H1 (cell line): Measurements from ENCODE around the gene PLBD1. TPM values are rescaled to one million over a fixed set of nuclear protein-coding genes. Genes with fewer than 3 reads are reported as not detected.

Experiments used
- CTCF ChIA-PET: fragments of 300-600 bp; sonication (Branson Sonifier 250); formaldehyde crosslinking; loops from one replicate; lab custom pipeline; 2021; ENCODE audit not compliant: partially characterized antibody; lab: Charles Lee
- POLR2A ChIA-PET: fragments of 300-600 bp; sonication (Branson Sonifier 250); formaldehyde crosslinking; loops from one replicate; lab custom pipeline; 2021; ENCODE audit warnings: inconsistent platforms; ENCODE audit not compliant: partially characterized antibody; lab: Charles Lee
- DNase-seq, 2 experiments: peaks; one replicate each; pipeline versions ENCODE4 v3.0.0 to v3.0.0-alpha.2; 2010 to 2022; ENCODE audit warnings: low spot score in 2 of 2, low read depth in 1 of 2, mixed read lengths in 1 of 2
- FAIRE-seq: peaks from 2 replicates; lab custom pipeline; 2011; peaks lifted over from hg19 to GRCh38; lab: Jason Lieb, UNC
- H2AFZ ChIP-seq: 2 replicates; pipeline ENCODE4 v1.8.1; 2012; ENCODE audit warnings: low read length, inconsistent platforms
- H2AK5ac ChIP-seq: 2 replicates; pipeline ENCODE4 v1.6.1; 2013; ENCODE audit warnings: low read depth, low read length
- H2BK120ac ChIP-seq: replicated peaks from 2 replicates; pipeline ENCODE3; 2013; ENCODE audit warnings: low read depth, low read length, inconsistent platforms
- H2BK12ac ChIP-seq: 2 replicates; pipeline ENCODE4 v1.6.1; 2013; ENCODE audit warnings: low read depth, low read length
- H2BK15ac ChIP-seq: 2 replicates; pipeline ENCODE4 v1.6.1; 2013; ENCODE audit warnings: low read length
- H2BK20ac ChIP-seq: 2 replicates; pipeline ENCODE4 v1.6.1; 2013; ENCODE audit warnings: low read length
- H2BK5ac ChIP-seq: 2 replicates; pipeline ENCODE4 v1.6.1; 2013; ENCODE audit warnings: low read depth, low read length
- H3K14ac ChIP-seq: 2 replicates; pipeline ENCODE4 v1.6.1; 2013; ENCODE audit warnings: inconsistent platforms; ENCODE audit not compliant: insufficient read length
- H3K18ac ChIP-seq: 2 replicates; pipeline ENCODE4 v1.6.1; 2013; ENCODE audit warnings: low read length; ENCODE audit errors: extremely low read depth
- H3K23ac ChIP-seq: 2 replicates; pipeline ENCODE4 v1.6.1; 2013; ENCODE audit warnings: inconsistent platforms; ENCODE audit not compliant: insufficient read length
- H3K23me2 ChIP-seq: 2 replicates; pipeline ENCODE4 v1.6.1; 2013; ENCODE audit warnings: low read depth, low read length
- H3K27ac ChIP-seq: 2 replicates; pipeline ENCODE4 v1.6.1; 2011; ENCODE audit warnings: low read depth, low read length, inconsistent platforms
- H3K27me3 ChIP-seq, 4 experiments: replicated peaks in 1 of 4; 1 replicate in 1 of 4; 2 replicates in 3 of 4; pipeline versions ENCODE4 v1.6.1 to v1.8.1; 2011 to 2013; ENCODE audit warnings: low read length in 3 of 4, mild to moderate bottlenecking in 3 of 4, inconsistent platforms in 2 of 4, mixed read lengths in 2 of 4, moderate library complexity in 1 of 4; ENCODE audit not compliant: control insufficient read depth in 3 of 4, insufficient read depth in 3 of 4; ENCODE audit errors: extremely low read depth in 1 of 4
- H3K36me3 ChIP-seq, 4 experiments: 2 replicates each; pipeline versions ENCODE4 v1.6.1 to v1.8.1; 2011 to 2013; ENCODE audit warnings: mild to moderate bottlenecking in 4 of 4, low read length in 3 of 4, moderate library complexity in 2 of 4, control low read depth in 1 of 4, inconsistent platforms in 1 of 4; ENCODE audit not compliant: insufficient read depth in 4 of 4, control insufficient read depth in 2 of 4
- H3K4ac ChIP-seq: replicated peaks from 2 replicates; pipeline ENCODE3; 2013; ENCODE audit warnings: low read length, low read depth, mixed read lengths, inconsistent platforms; ENCODE audit not compliant: insufficient read length
- H3K4me1 ChIP-seq, 4 experiments: replicated peaks in 1 of 4; 1 replicate in 1 of 4; 2 replicates in 3 of 4; pipeline versions ENCODE4 v1.6.1 to v1.8.1; 2011 to 2013; ENCODE audit warnings: low read length in 3 of 4, inconsistent platforms in 2 of 4, mixed read lengths in 1 of 4; ENCODE audit not compliant: insufficient read depth in 4 of 4, control insufficient read depth in 3 of 4
- H3K4me2 ChIP-seq, 2 experiments: 2 replicates each; pipeline versions ENCODE4 v1.6.1 to v1.8.1; 2011 to 2013; ENCODE audit warnings: low read depth in 2 of 2, low read length in 2 of 2, control low read depth in 1 of 2, inconsistent platforms in 1 of 2, mild to moderate bottlenecking in 1 of 2; ENCODE audit not compliant: insufficient read depth in 1 of 2
- H3K4me3 ChIP-seq, 4 experiments: fragments of 200-600, 300-600 bp in 1 of 4; sonication (generic), shearing (Covaris generic), sonication (Bioruptor Twin) in 1 of 4; 2 replicates each; pipeline versions ENCODE4 v1.5.1 to v1.8.1; 2011 to 2016; ENCODE audit warnings: low read length in 4 of 4, low read depth in 3 of 4, control low read depth in 2 of 4, inconsistent platforms in 2 of 4, mild to moderate bottlenecking in 2 of 4, mixed read lengths in 1 of 4, moderate library complexity in 1 of 4; ENCODE audit not compliant: insufficient read depth in 2 of 4; ENCODE audit errors: extremely low read depth in 1 of 4
- H3K56ac ChIP-seq: replicated peaks from 2 replicates; pipeline ENCODE3; 2013; ENCODE audit warnings: low read depth, mild to moderate bottlenecking, mixed read lengths, low read length, inconsistent platforms; ENCODE audit not compliant: insufficient read length
- H3K79me1 ChIP-seq: 2 replicates; pipeline ENCODE4 v1.6.1; 2013; ENCODE audit warnings: low read depth, low read length, control low read depth
- H3K79me2 ChIP-seq, 2 experiments: 2 replicates each; pipeline versions ENCODE4 v1.6.1 to v1.8.1; 2012 to 2013; ENCODE audit warnings: low read length in 2 of 2, mild to moderate bottlenecking in 2 of 2, inconsistent platforms in 1 of 2; ENCODE audit not compliant: insufficient read depth in 2 of 2, control insufficient read depth in 1 of 2
- H3K9ac ChIP-seq, 4 experiments: replicated peaks in 1 of 4; 1 replicate in 1 of 4; 2 replicates in 3 of 4; pipeline versions ENCODE4 v1.6.1 to v1.8.1; 2011 to 2013; ENCODE audit warnings: low read depth in 3 of 4, low read length in 3 of 4, control low read depth in 2 of 4, mild to moderate bottlenecking in 2 of 4, moderate library complexity in 2 of 4, inconsistent platforms in 1 of 4; ENCODE audit errors: extremely low read depth in 1 of 4
- H3K9me3 ChIP-seq, 2 experiments: 2 replicates each; pipeline versions ENCODE4 v1.6.1 to v1.8.1; 2012 to 2013; ENCODE audit warnings: mild to moderate bottlenecking in 2 of 2, moderate library complexity in 2 of 2, control low read depth in 1 of 2, inconsistent platforms in 1 of 2, low read depth in 1 of 2, low read length in 1 of 2, mixed read lengths in 1 of 2; ENCODE audit not compliant: insufficient read depth in 2 of 2
- H4K20me1 ChIP-seq, 2 experiments: replicated peaks in 1 of 2; 2 replicates each; pipeline versions ENCODE3 to v1.8.1; 2011 to 2013; ENCODE audit warnings: inconsistent platforms in 2 of 2, low read length in 2 of 2, mild to moderate bottlenecking in 1 of 2; ENCODE audit not compliant: insufficient read depth in 2 of 2, control insufficient read depth in 1 of 2
- H4K5ac ChIP-seq: 2 replicates; pipeline ENCODE4 v1.6.1; 2013; ENCODE audit warnings: low read length, low read depth, mixed read lengths, inconsistent platforms; ENCODE audit not compliant: insufficient read length
- H4K8ac ChIP-seq: 2 replicates; pipeline ENCODE4 v1.8.0; 2013; ENCODE audit warnings: mild to moderate bottlenecking, moderate library complexity, low read length, inconsistent platforms; ENCODE audit not compliant: insufficient read depth; ENCODE audit errors: extremely low read depth
- H4K91ac ChIP-seq: replicated peaks from 2 replicates; pipeline ENCODE3; 2013; ENCODE audit warnings: low read length, mixed read lengths, inconsistent platforms; ENCODE audit not compliant: insufficient read length
- BRCA1 ChIP-seq: IDR thresholded peaks from 2 replicates; pipeline ENCODE4 v1.6.1; 2012; ENCODE audit warnings: low read depth, low read length, improper control_type of control experiment
- CBX5 ChIP-seq: fragments of 300-800, 300-1000 bp; sonication (generic); IDR thresholded peaks from 2 replicates; pipeline ENCODE4 v1.7.1; 2016; ENCODE audit warnings: antibody characterized with exemption, low read length, low read depth
- CBX8 ChIP-seq: fragments of 300-800, 300-1000 bp; sonication (generic); IDR thresholded peaks from 2 replicates; pipeline ENCODE4 v1.7.1; 2016; ENCODE audit warnings: low read depth, low read length, borderline replicate concordance
- CHD1 ChIP-seq: IDR thresholded peaks from 2 replicates; pipeline ENCODE4 v1.6.1; 2012; ENCODE audit warnings: low read depth, low read length, improper control_type of control experiment
- EP300 ChIP-seq, 2 experiments: IDR thresholded peaks; 1 replicate in 1 of 2; 2 replicates in 1 of 2; pipeline ENCODE4 v1.6.1; 2011 to 2012; ENCODE audit warnings: low read depth in 2 of 2, low read length in 2 of 2, mild to moderate bottlenecking in 2 of 2, borderline replicate concordance in 1 of 2, inconsistent platforms in 1 of 2, moderate library complexity in 1 of 2
- KDM4A ChIP-seq: IDR thresholded peaks from one replicate; pipeline ENCODE4 v1.7.1; 2012; ENCODE audit warnings: low read depth, mild to moderate bottlenecking, moderate library complexity, low read length, inconsistent platforms; ENCODE audit not compliant: severe bottlenecking
- MAFK ChIP-seq: IDR thresholded peaks from 2 replicates; pipeline ENCODE4 v1.6.1; 2012; ENCODE audit warnings: low read depth, mild to moderate bottlenecking, improper control_type of control experiment, low read length
- POLR2AphosphoS5 ChIP-seq: IDR thresholded peaks from 2 replicates; pipeline ENCODE4 v1.6.1; 2011; ENCODE audit warnings: low read depth, low read length
- POU5F1 ChIP-seq: IDR thresholded peaks from 2 replicates; pipeline ENCODE4 v1.6.1; 2011; ENCODE audit warnings: low read depth, mild to moderate bottlenecking, low read length, moderate library complexity
- RFX5 ChIP-seq: IDR thresholded peaks from 2 replicates; pipeline ENCODE4 v1.6.1; 2011; ENCODE audit warnings: low read depth, low read length, improper control_type of control experiment, borderline replicate concordance
- SAP30 ChIP-seq: fragments of 300-600 bp; sonication (generic); IDR thresholded peaks from 2 replicates; pipeline ENCODE4 v1.7.1; 2012; ENCODE audit warnings: low read length, moderate library complexity, mild to moderate bottlenecking, inconsistent platforms; ENCODE audit not compliant: insufficient read depth, insufficient replicate concordance
- SIRT6 ChIP-seq: IDR thresholded peaks from one replicate; pipeline ENCODE4 v1.7.1; 2012; ENCODE audit warnings: low read length, inconsistent platforms
- SP1 ChIP-seq: IDR thresholded peaks from 2 replicates; pipeline ENCODE4 v1.6.1; 2011; ENCODE audit warnings: low read depth, low read length
- TEAD4 ChIP-seq: IDR thresholded peaks from 2 replicates; pipeline ENCODE4 v1.6.1; 2012; ENCODE audit warnings: low read depth, low read length, inconsistent platforms, mixed read lengths
- ZNF274 ChIP-seq: IDR thresholded peaks from 2 replicates; pipeline ENCODE4 v1.7.0; 2012; ENCODE audit warnings: low read length, borderline replicate concordance; ENCODE audit errors: extremely low read depth
- polyA plus RNA-seq, 7 experiments: library from polyadenylated mRNA; depleted of rRNA in 3 of 7; stranded (reverse) in 5 of 7; unstranded in 2 of 7; fragments of >200 nt in 5 of 7; fragments of 200-250 nt in 2 of 7; gene quantifications; 1 replicate in 5 of 7; 2 replicates in 1 of 7; 4 replicates in 1 of 7; pipeline versions ENCODE4 v1.2.1 to v1.2.3, GENCODE V29; 2011 to 2013; ENCODE audit warnings: missing spikeins in 2 of 7, mixed read lengths in 2 of 7
- total RNA-seq: library from RNA; stranded (reverse); fragmentation: NEBNext Ultra II Directional; extraction: Animal tissue kit (Norgen Biotek cat#: 25700); gene quantifications from 2 replicates; pipeline ENCODE4 v1.2.1, GENCODE V29; 2021

The PLBD1 gene
- total and polyA plus RNA-seq, 2 of the 8 experiments (the other 6 are each of a cell fraction or from before 2014, with no cell fraction given), result 6.3 to 12.3 TPM

DNA sequence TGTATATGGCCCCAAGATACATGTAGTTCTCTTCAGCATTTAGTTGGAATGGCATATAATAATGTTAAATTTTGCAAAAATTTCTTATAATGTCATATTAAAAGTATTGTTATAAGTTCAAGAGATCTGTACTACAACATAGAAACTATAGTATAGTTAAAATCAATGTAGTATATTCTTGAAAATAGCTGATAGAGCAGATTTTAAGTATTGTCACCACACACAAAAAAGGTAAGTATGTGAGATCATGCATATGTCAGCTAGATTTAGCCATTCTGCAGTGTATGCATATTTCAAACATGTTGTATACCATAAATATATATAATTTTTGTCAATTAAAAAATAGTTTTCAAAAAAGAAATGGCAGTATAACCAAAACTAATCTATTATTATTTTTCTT lies 86.5 kb downstream of the PLBD1 start:
- Histone ChIP-seq H2AK5ac (no peak overlapping the region), H3K79me1 (no peaks in the 10 kb centered on the region; the same call in 1 of the 2 replicates), H3K27me3 (no peaks in the 10 kb centered on the region), H3K23ac (no peak overlapping the region), H2BK20ac (no peak overlapping the region), H4K20me1 (no peaks in the 10 kb centered on the region), H3K4me1 (no peaks in the 10 kb centered on the region), H3K23me2 (no peaks in the 10 kb centered on the region), H3K79me2 (no peaks in the 10 kb centered on the region), H2AFZ (no peak overlapping the region), H2BK5ac (no peak overlapping the region), H3K4me2 (no peak overlapping the region), H2BK120ac (no peak overlapping the region), H4K8ac (no peak overlapping the region), H3K36me3 (peaks cover 7 to 91% (median 40%) of the 10 kb centered on the region in 4 experiments), H4K91ac (no peak overlapping the region), H3K9ac (no peak overlapping the region), H3K27ac (no peak overlapping the region), H3K18ac (no peak overlapping the region), H3K14ac (no peak overlapping the region), H2BK15ac (no peak overlapping the region), H3K9me3 (no peaks in the 10 kb centered on the region), H3K56ac (no peak overlapping the region), H2BK12ac (no peak overlapping the region), H4K5ac (no peak overlapping the region), H3K4me3 (no peak overlapping the region), H3K4ac (no peak overlapping the region)
- POLR2A ChIA-PET, result interaction anchor here (1.1 kb wide), 1 partner anchor 116 kb away, joined by 3 read pairs; the partner anchor contains the start of gene ATF7IP
- DNase-seq (no peak), FAIRE-seq (no peak)
- CTCF ChIA-PET, result interaction anchor here (0.8 to 2.0 kb wide), 3 partner anchors 26 to 296 kb away, joined by 3 to 8 read pairs (median 3); no protein-coding TSS in a partner anchor
- TF ChIP-seq KDM4A (no peak), TEAD4 (no peak), CBX8 (no peak), POU5F1 (no peak), SIRT6 (no peak), ZNF274 (no peak), EP300 (IDR thresholded peaks at IDR 0.05; ENCODE audit: borderline replicate concordance in 1 of 2, low read depth in 2 of 2, low read length in 2 of 2) (no peak), RFX5 (no peak), POLR2AphosphoS5 (no peak), MAFK (no peak), SP1 (no peak), SAP30 (no peak), BRCA1 (no peak), CBX5 (no peak), CHD1 (no peak)
